ENCODE data around the gene NPAP1. TPM values are rescaled to one million over a fixed set of nuclear protein-coding genes. Genes with fewer than 3 reads are reported as not detected.

The NPAP1 gene
- total and polyA plus RNA-seq, 4 donors: 0.08 TPM; not detected in 3

DNA sequence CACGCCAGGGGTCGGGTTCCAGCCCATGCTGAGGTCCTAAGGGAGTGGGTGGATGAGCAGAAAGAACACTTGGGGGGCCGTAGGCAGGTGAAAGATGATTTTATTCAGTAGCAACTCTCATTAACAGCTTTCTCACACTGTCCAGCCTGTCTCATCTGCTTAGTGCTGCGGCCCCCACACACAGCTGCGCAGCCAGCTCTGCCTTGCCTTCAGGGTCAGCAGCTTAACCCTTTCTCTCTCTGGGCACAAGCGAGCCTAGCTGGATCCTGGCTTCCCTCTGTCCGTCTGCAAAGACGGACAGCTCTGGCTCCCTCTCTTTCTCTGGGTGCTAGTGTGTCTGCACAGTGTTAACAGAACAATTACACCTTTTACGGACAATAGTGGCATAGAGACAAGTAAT lies 21.3 kb downstream of the NPAP1 start (continued):
- TF ChIP-seq, protein P1, sequence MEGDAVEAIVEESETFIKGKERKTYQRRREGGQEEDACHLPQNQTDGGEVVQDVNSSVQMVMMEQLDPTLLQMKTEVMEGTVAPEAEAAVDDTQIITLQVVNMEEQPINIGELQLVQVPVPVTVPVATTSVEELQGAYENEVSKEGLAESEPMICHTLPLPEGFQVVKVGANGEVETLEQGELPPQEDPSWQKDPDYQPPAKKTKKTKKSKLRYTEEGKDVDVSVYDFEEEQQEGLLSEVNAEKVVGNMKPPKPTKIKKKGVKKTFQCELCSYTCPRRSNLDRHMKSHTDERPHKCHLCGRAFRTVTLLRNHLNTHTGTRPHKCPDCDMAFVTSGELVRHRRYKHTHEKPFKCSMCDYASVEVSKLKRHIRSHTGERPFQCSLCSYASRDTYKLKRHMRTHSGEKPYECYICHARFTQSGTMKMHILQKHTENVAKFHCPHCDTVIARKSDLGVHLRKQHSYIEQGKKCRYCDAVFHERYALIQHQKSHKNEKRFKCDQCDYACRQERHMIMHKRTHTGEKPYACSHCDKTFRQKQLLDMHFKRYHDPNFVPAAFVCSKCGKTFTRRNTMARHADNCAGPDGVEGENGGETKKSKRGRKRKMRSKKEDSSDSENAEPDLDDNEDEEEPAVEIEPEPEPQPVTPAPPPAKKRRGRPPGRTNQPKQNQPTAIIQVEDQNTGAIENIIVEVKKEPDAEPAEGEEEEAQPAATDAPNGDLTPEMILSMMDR (IDR thresholded peaks at IDR 0.05; ENCODE audit: low read depth, low read length, missing input control): no peak
- TF ChIP-seq NR2F2 (IDR thresholded peaks at IDR 0.05): no peak
- TF ChIP-seq HNF4G (IDR thresholded peaks at IDR 0.05): no peak
- TF ChIP-seq, protein P2, sequence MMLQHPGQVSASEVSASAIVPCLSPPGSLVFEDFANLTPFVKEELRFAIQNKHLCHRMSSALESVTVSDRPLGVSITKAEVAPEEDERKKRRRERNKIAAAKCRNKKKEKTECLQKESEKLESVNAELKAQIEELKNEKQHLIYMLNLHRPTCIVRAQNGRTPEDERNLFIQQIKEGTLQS (IDR thresholded peaks at IDR 0.05): no peak
- TF ChIP-seq EGR1 (IDR thresholded peaks at IDR 0.05; ENCODE audit: low read depth in 2 of 2): no peak
- TF ChIP-seq GABPA (IDR thresholded peaks at IDR 0.05 in 1 of 2, conservative IDR thresholded peaks at IDR 0.05 in 1 of 2): no peak
- no peak for TF ChIP-seq RXRA (IDR thresholded peaks at IDR 0.05)

DNA sequence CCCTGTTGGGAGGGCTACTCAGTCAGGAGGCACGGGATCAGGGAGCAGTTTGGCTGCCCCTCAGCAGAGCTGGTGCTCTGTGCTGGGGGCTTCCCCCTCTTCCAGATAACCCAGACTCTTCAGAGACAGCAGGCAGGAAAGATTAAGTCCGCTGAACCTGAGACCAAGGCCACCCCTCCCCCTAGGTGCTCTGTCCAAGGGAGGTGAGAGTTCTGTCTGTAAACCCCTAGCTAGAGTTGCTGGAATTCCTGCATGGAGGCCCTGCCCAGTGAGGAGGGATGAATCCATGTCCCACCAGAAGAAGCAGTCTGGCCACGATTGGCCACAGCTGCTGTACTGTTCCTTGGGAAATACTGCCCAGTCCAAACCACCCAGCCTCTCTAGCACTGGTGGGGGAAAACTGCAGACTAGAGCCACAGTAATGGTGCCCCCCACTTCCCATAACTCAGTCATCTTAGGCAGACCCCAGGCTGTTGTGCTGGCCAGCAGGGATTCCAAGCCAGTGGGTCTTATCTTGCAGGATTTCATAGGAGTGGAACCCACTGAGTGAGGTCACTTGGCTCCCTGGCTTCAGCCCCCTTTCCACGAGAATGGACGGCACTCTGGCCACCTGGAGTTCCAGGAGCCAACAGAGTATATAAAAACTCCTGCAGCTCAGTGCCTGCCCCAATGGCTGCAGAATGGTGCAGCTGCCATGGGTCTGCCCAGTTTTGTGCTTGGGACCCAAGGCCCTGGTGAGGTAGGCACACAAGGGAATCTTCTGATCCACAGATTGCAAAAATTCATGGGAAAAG lies 42.9 kb downstream of the NPAP1 start:
- Histone ChIP-seq H3K9me3 (ENCODE audit: control insufficient read depth in 4 of 4, low read length in 3 of 4) (no peaks in the 10 kb centered on the region), H3K9ac (ENCODE audit: low read depth in 1 of 2, low read length in 2 of 2) (no peak overlapping the region), H3K4me1 (ENCODE audit: control insufficient read depth in 4 of 4, insufficient read depth in 4 of 4, low read length in 3 of 4) (no peaks in the 10 kb centered on the region), H3K36me3 (ENCODE audit: control insufficient read depth in 4 of 4, insufficient read depth in 3 of 4, low read depth in 1 of 4, low read length in 3 of 4) (no peaks in the 10 kb centered on the region), H3K27me3 (ENCODE audit: control insufficient read depth in 4 of 4, insufficient read depth in 4 of 4, low read length in 3 of 4) (no peaks in the 10 kb centered on the region), H3K4me3 (ENCODE audit: low read depth in 1 of 3, low read length in 3 of 3) (no peak overlapping the region), H3K27ac (ENCODE audit: low read depth in 1 of 2, low read length in 2 of 2) (no peak overlapping the region)
- no peak for DNase-seq (ENCODE audit: low spot score)
- WGBS: 66% methylated on average over 5 of the region's 5 CpGs
- TF ChIP-seq SP1 (IDR thresholded peaks at IDR 0.05) (no peak), HNF4G (IDR thresholded peaks at IDR 0.05) (no peak), FOXA1 (IDR thresholded peaks at IDR 0.05) (no peak), EGR1 (IDR thresholded peaks at IDR 0.05; ENCODE audit: low read depth in 2 of 2) (no peak), RXRA (IDR thresholded peaks at IDR 0.05) (no peak), YY1 (IDR thresholded peaks at IDR 0.05) (no peak), RAD21 (IDR thresholded peaks at IDR 0.05) (no peak), JUND (IDR thresholded peaks at IDR 0.05) (no peak), NR2F2 (IDR thresholded peaks at IDR 0.05) (no peak)
- TF ChIP-seq, protein P3, sequence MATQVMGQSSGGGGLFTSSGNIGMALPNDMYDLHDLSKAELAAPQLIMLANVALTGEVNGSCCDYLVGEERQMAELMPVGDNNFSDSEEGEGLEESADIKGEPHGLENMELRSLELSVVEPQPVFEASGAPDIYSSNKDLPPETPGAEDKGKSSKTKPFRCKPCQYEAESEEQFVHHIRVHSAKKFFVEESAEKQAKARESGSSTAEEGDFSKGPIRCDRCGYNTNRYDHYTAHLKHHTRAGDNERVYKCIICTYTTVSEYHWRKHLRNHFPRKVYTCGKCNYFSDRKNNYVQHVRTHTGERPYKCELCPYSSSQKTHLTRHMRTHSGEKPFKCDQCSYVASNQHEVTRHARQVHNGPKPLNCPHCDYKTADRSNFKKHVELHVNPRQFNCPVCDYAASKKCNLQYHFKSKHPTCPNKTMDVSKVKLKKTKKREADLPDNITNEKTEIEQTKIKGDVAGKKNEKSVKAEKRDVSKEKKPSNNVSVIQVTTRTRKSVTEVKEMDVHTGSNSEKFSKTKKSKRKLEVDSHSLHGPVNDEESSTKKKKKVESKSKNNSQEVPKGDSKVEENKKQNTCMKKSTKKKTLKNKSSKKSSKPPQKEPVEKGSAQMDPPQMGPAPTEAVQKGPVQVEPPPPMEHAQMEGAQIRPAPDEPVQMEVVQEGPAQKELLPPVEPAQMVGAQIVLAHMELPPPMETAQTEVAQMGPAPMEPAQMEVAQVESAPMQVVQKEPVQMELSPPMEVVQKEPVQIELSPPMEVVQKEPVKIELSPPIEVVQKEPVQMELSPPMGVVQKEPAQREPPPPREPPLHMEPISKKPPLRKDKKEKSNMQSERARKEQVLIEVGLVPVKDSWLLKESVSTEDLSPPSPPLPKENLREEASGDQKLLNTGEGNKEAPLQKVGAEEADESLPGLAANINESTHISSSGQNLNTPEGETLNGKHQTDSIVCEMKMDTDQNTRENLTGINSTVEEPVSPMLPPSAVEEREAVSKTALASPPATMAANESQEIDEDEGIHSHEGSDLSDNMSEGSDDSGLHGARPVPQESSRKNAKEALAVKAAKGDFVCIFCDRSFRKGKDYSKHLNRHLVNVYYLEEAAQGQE (IDR thresholded peaks at IDR 0.05): no peak
- TF ChIP-seq, protein P4, sequence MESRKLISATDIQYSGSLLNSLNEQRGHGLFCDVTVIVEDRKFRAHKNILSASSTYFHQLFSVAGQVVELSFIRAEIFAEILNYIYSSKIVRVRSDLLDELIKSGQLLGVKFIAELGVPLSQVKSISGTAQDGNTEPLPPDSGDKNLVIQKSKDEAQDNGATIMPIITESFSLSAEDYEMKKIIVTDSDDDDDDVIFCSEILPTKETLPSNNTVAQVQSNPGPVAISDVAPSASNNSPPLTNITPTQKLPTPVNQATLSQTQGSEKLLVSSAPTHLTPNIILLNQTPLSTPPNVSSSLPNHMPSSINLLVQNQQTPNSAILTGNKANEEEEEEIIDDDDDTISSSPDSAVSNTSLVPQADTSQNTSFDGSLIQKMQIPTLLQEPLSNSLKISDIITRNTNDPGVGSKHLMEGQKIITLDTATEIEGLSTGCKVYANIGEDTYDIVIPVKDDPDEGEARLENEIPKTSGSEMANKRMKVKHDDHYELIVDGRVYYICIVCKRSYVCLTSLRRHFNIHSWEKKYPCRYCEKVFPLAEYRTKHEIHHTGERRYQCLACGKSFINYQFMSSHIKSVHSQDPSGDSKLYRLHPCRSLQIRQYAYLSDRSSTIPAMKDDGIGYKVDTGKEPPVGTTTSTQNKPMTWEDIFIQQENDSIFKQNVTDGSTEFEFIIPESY (IDR thresholded peaks at IDR 0.05): no peak

Measured in liver (tissue), 9 donors.